Measurements from ENCODE around the gene FGF6.
"Not testable (repeated sequence)": the region's sequence is repeated elsewhere in the genome, so short reads cannot be mapped to it uniquely, and the experiment has no call there.

The FGF6 gene

GRCh38 chr12:4468994-4469393 is 23.4 kb upstream of the FGF6 start:
- TF ChIP-seq, protein P1, sequence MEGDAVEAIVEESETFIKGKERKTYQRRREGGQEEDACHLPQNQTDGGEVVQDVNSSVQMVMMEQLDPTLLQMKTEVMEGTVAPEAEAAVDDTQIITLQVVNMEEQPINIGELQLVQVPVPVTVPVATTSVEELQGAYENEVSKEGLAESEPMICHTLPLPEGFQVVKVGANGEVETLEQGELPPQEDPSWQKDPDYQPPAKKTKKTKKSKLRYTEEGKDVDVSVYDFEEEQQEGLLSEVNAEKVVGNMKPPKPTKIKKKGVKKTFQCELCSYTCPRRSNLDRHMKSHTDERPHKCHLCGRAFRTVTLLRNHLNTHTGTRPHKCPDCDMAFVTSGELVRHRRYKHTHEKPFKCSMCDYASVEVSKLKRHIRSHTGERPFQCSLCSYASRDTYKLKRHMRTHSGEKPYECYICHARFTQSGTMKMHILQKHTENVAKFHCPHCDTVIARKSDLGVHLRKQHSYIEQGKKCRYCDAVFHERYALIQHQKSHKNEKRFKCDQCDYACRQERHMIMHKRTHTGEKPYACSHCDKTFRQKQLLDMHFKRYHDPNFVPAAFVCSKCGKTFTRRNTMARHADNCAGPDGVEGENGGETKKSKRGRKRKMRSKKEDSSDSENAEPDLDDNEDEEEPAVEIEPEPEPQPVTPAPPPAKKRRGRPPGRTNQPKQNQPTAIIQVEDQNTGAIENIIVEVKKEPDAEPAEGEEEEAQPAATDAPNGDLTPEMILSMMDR (IDR thresholded peaks at IDR 0.05; ENCODE audit: control extremely low read depth, extremely low read depth, low read depth, missing control alignments), result no peak
- ChIA-PET CTCF (interaction anchor here (0.9 kb wide), 1 partner anchor 27 kb away, joined by 3 read pairs; no protein-coding TSS in a partner anchor), POLR2A (no interaction called here)
- no peak for DNase-seq (ENCODE audit: extremely low spot score)

DNA sequence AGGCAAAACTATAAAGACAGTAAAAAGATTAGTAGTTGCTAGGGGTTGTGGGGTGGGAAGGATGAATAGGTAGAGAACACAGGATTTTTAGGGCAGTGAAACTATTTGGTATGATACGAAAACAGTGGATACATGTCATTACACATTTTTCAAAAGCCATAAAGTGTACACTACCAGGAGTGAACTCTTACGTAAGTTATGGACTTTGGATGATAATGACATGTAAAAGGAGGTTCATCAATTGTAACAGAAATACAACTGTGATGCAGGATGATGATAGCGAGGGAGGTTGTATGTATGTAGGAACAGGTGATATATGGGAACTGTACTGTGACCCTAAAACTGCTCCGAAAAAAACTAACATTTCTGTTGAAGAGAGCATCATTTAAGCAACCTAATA is 15.1 kb upstream of the FGF6 start:
- ChIA-PET CTCF (no interaction called here), POLR2A (interaction anchor here (0.6 kb wide), 1 partner anchor 577 kb away, joined by 3 read pairs; no protein-coding TSS in a partner anchor)
- DNase-seq (ENCODE audit: extremely low spot score), result no peak
- TF ChIP-seq, protein P1 (IDR thresholded peaks at IDR 0.05; ENCODE audit: control extremely low read depth, extremely low read depth, low read depth, missing control alignments), result no peak

DNA sequence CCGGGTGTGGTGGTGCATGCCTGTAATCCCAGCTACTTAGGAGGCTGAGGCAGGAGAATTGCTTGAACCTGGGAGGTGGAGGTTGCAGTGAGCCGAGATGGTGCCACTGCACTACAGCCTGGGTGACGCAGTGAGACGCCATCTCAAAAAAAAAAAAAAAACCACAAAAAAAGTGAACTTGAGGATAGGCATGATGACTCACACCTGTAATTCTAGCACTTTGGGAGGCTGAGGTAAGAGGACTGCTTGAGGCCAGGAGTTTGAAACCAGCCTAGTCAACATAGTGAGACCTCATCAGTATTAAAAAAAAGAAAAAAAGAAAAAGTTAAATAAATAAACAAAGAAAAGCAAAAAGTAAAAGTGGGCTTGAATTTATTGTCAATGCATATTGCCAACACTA is 10.2 kb upstream of the FGF6 start:
- DNase-seq (ENCODE audit: extremely low spot score); CTCF ChIA-PET; POLR2A ChIA-PET: not testable (repeated sequence)

- TF ChIP-seq, protein P1 (IDR thresholded peaks at IDR 0.05; ENCODE audit: control extremely low read depth, extremely low read depth, low read depth, missing control alignments), result no peak
- CTCF ChIA-PET, result no interaction called here
- no peak for DNase-seq (ENCODE audit: extremely low spot score)
- POLR2A ChIA-PET, result no interaction called here
These were observed 8.8 kb upstream of the FGF6 start for GRCh38 chr12:4454315-4454860.

GRCh38 chr12:4451694-4452093 is 6.1 kb upstream of the FGF6 start:
- ChIA-PET CTCF (interaction anchor here (1.3 kb wide), 1 partner anchor 24 kb away, joined by 3 read pairs; no protein-coding TSS in a partner anchor), POLR2A (no interaction called here)
- TF ChIP-seq, protein P1 (IDR thresholded peaks at IDR 0.05; ENCODE audit: control extremely low read depth, extremely low read depth, low read depth, missing control alignments), result no peak
- DNase-seq (ENCODE audit: extremely low spot score), result no peak

- POLR2A ChIA-PET, result no interaction called here
- CTCF ChIA-PET, result interaction anchor here (1.2 kb wide), 1 partner anchor 30 kb away, joined by 3 read pairs; no protein-coding TSS in a partner anchor
- TF ChIP-seq, protein P1 (IDR thresholded peaks at IDR 0.05; ENCODE audit: control extremely low read depth, extremely low read depth, low read depth, missing control alignments), result no peak
- DNase-seq (ENCODE audit: extremely low spot score), result no peak
These were observed 5.0 kb upstream of the FGF6 start for GRCh38 chr12:4450551-4451112.

DNA sequence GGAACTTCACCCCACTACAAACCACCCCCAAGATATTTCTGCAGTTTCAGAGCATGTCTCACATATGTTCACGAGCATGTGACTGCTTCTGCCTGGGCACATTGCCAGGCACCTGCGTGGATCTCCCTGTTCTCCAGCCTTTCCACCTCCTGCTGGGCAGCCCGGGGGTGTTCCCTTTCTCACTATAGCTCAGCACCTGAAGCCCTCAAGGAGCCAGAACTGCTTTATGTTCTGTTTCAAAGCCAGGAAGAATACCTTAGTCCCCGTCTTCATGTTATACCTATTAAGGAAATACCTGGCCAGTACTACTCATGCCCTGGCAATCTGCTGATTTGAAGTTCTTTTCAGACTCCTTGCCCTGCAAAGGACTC is 4.2 kb upstream of the FGF6 start:
- TF ChIP-seq, protein P1 (IDR thresholded peaks at IDR 0.05; ENCODE audit: control extremely low read depth, extremely low read depth, low read depth, missing control alignments), result no peak
- CTCF ChIA-PET, result no interaction called here
- no peak for DNase-seq (ENCODE audit: extremely low spot score)
- POLR2A ChIA-PET, result no interaction called here
